Fibroblast of villous mesenchyme (primary cell): Measurements from ENCODE around the gene NR0B1. TPM values are rescaled to one million over a fixed set of nuclear protein-coding genes. Genes with fewer than 3 reads are reported as not detected.

Source experiments
- DNase-seq: peaks from one replicate; pipeline ENCODE4 v3.0.0-alpha.2; 2010; ENCODE audit warnings: low read depth
- H3K4me3 ChIP-seq: 2 replicates; pipeline ENCODE4 v1.5.1; 2011; ENCODE audit warnings: low read depth, mild to moderate bottlenecking, low read length
- CTCF ChIP-seq: IDR thresholded peaks from 2 replicates; pipeline ENCODE4 v1.5.1; 2012; ENCODE audit warnings: low read depth, mild to moderate bottlenecking, low read length; ENCODE audit not compliant: insufficient read depth
- total RNA-seq: library from RNA; depleted of rRNA; stranded (reverse); fragments of >200 nt; gene quantifications from 2 replicates; pipeline ENCODE4 v1.2.3, GENCODE V29; 2012

Gene NR0B1
- total RNA-seq: not detected in 2 replicates

GRCh38 chrX:30309139-30309571 is at the start of gene NR0B1:
NR0B1 (minus strand) TSS chrX:30309390; CDS start chrX:30309363, 27 bp downstream.
- H3K4me3 ChIP-seq: peak within 1 kb of the TSS; percentile 25
- DNase-seq: no peak
- no peak for TF ChIP-seq CTCF

- no peak for DNase-seq
- no peak for TF ChIP-seq CTCF
- H3K4me3 ChIP-seq: no peak overlapping the region
Measured at GRCh38 chrX:30349946-30350345, 40.8 kb upstream of the NR0B1 start.

GRCh38 chrX:30343206-30343605 is 34.0 kb upstream of the NR0B1 start:
- no peak overlapping the region for H3K4me3 ChIP-seq
- TF ChIP-seq CTCF: no peak
- no peak for DNase-seq

GRCh38 chrX:30340753-30341152 is 31.6 kb upstream of the NR0B1 start:
- no peak for TF ChIP-seq CTCF
- DNase-seq: no peak

GRCh38 chrX:30327762-30328161 is 18.6 kb upstream of the NR0B1 start:
- H3K4me3 ChIP-seq: no peak overlapping the region
- TF ChIP-seq CTCF: no peak

More at GRCh38 chrX:30340753-30341152, 31.6 kb upstream of the NR0B1 start:
- H3K4me3 ChIP-seq: no peak overlapping the region

GRCh38 chrX:30317308-30317707 is 8.1 kb upstream of the NR0B1 start:
- no peak for DNase-seq
- no peak overlapping the region for H3K4me3 ChIP-seq
- TF ChIP-seq CTCF: no peak

More at GRCh38 chrX:30327762-30328161, 18.6 kb upstream of the NR0B1 start:
- DNase-seq: no peak

- H3K4me3 ChIP-seq: no peak overlapping the region
- no peak for TF ChIP-seq CTCF
Measured at GRCh38 chrX:30313322-30313721, 4.1 kb upstream of the NR0B1 start.

More at GRCh38 chrX:30313322-30313721, 4.1 kb upstream of the NR0B1 start:
- no peak for DNase-seq
